Breast epithelium (tissue), 4 donors: Measurements from ENCODE around the gene ZNF687. TPM values are rescaled to one million over a fixed set of nuclear protein-coding genes. Genes with fewer than 3 reads are reported as not detected.

Source experiments
- DNase-seq, 2 donors: peaks; one replicate each; pipeline ENCODE4 v3.0.0-alpha.2; 2019; ENCODE audit warnings: low spot score in 2 of 2
- H3K27ac ChIP-seq, 2 donors: fragments of 200-600 bp; sonication (generic) in 1 of 2; one replicate each; pipeline ENCODE4 v1.5.1; 2016 to 2019; ENCODE audit warnings: mild to moderate bottlenecking in 1 of 2
- H3K27me3 ChIP-seq, 2 donors: fragments of 200-600 bp; sonication (generic) in 1 of 2; one replicate each; pipeline versions ENCODE4 v1.5.1 to v1.6.0; 2017 to 2019; ENCODE audit warnings: control low read depth in 1 of 2, mild to moderate bottlenecking in 1 of 2
- H3K36me3 ChIP-seq: fragments of 200-600 bp; one replicate; pipeline ENCODE4 v1.5.1; 2019
- H3K4me1 ChIP-seq, 2 donors: fragments of 200-600 bp; sonication (generic); one replicate each; pipeline ENCODE4 v1.5.1; 2016 to 2019; ENCODE audit warnings: control low read depth in 1 of 2
- H3K4me3 ChIP-seq, 3 donors: fragments of 200-600 bp; sonication (generic); 1 replicate in 2 of 3; 2 replicates in 1 of 3; pipeline ENCODE4 v1.5.1; 2016 to 2019; ENCODE audit warnings: mild to moderate bottlenecking in 3 of 3, moderate library complexity in 2 of 3
- H3K9me3 ChIP-seq, 2 donors: fragments of 200-600 bp; sonication (generic) in 1 of 2; one replicate each; pipeline ENCODE4 v1.5.1; 2016 to 2019; ENCODE audit warnings: control low read depth in 1 of 2
- CTCF ChIP-seq, 3 donors: fragments of 450-650 bp; IDR thresholded peaks; one replicate each; pipeline ENCODE4 v1.5.1; 2016 to 2017; ENCODE audit warnings: antibody characterized with exemption in 3 of 3, mild to moderate bottlenecking in 3 of 3, moderate library complexity in 3 of 3
- POLR2A ChIP-seq: fragments of 450-650 bp; IDR thresholded peaks from one replicate; pipeline ENCODE4 v1.6.1; 2016; ENCODE audit warnings: antibody characterized with exemption, mild to moderate bottlenecking, moderate library complexity
- POLR2AphosphoS5 ChIP-seq, 3 donors: sonication (generic); formaldehyde crosslinking; IDR thresholded peaks; one replicate each; pipeline ENCODE4 v1.6.1; 2017; ENCODE audit warnings: antibody characterized with exemption in 3 of 3
- intact Hi-C: fragments of 100-400 bp; cut with DNase I; formaldehyde crosslinking; loops from one replicate; pipeline ENCODE4 v1.15.1; 2023; ENCODE audit warnings: low total_unique reads
- total RNA-seq, 3 donors: library from RNA; depleted of rRNA; stranded (reverse); fragments of >200 nt; gene quantifications; one replicate each; pipeline ENCODE4 v1.1.0, GENCODE V29; 2016

Gene ZNF687
- total RNA-seq, 3 donors from 2014 or later = 20.6 to 31.6 (median 25.9) TPM

- peak overlapping the region in 1 of 2 donors; percentile 98 for H3K27ac ChIP-seq
- H3K27me3 ChIP-seq = no peaks in the 10 kb centered on the region
- H3K4me3 ChIP-seq = peak overlapping the region; percentile 90 to 99 (median 92)
- no peaks in the 10 kb centered on the region for H3K9me3 ChIP-seq
- peaks cover 4 to 7% of the 10 kb centered on the region in 2 donors for H3K4me1 ChIP-seq
- intact Hi-C loops = loop anchor here (1.0 kb wide), 1 partner anchor 27 kb away; no protein-coding TSS in a partner anchor
- H3K36me3 ChIP-seq = no peaks in the 10 kb centered on the region
- no peak for DNase-seq
- no peak for TF ChIP-seq CTCF (IDR thresholded peaks at IDR 0.05)
- TF ChIP-seq POLR2AphosphoS5 (IDR thresholded peaks at IDR 0.05) = no peak
- no peak for TF ChIP-seq POLR2A
These were observed 26.7 kb upstream of the ZNF687 start for GRCh38 chr1:151255381-151255780.

- intact Hi-C loops = no loop called here
- H3K27ac ChIP-seq = no peak overlapping the region
- TF ChIP-seq POLR2AphosphoS5 (IDR thresholded peaks at IDR 0.05) = no peak
- TF ChIP-seq CTCF (IDR thresholded peaks at IDR 0.05) = no peak
- no peak for TF ChIP-seq POLR2A
- DNase-seq = no peak
- no peaks in the 10 kb centered on the region for H3K9me3 ChIP-seq
- no peak overlapping the region for H3K4me3 ChIP-seq
- peaks cover 4 to 7% of the 10 kb centered on the region in 2 donors for H3K4me1 ChIP-seq
- no peaks in the 10 kb centered on the region for H3K36me3 ChIP-seq
- H3K27me3 ChIP-seq = no peaks in the 10 kb centered on the region
These were observed 22.7 kb upstream of the ZNF687 start for GRCh38 chr1:151259351-151259750.

GRCh38 chr1:151265446-151266236 lies 16.5 kb upstream of the ZNF687 start:
- no peak for DNase-seq
- H3K27ac ChIP-seq = no peak overlapping the region
- H3K4me3 ChIP-seq = no peak overlapping the region
- H3K4me1 ChIP-seq = no peaks in the 10 kb centered on the region
- TF ChIP-seq POLR2A (no peak), POLR2AphosphoS5 (IDR thresholded peaks at IDR 0.05) (no peak)
- intact Hi-C loops = no loop called here
- no peaks in the 10 kb centered on the region for H3K9me3 ChIP-seq
- no peaks in the 10 kb centered on the region for H3K27me3 ChIP-seq
- peaks cover 7% of the 10 kb centered on the region for H3K36me3 ChIP-seq

- intact Hi-C loops = no loop called here
- DNase-seq = no peak
- Histone ChIP-seq H3K9me3 (no peaks in the 10 kb centered on the region), H3K27ac (no peak overlapping the region), H3K4me3 (no peak overlapping the region), H3K27me3 (no peaks in the 10 kb centered on the region), H3K36me3 (peaks cover 7% of the 10 kb centered on the region), H3K4me1 (no peaks in the 10 kb centered on the region)
- TF ChIP-seq CTCF (IDR thresholded peaks at IDR 0.05) = no peak
- no peak for TF ChIP-seq POLR2A
- no peak for TF ChIP-seq POLR2AphosphoS5 (IDR thresholded peaks at IDR 0.05)
These were observed 15.8 kb upstream of the ZNF687 start for GRCh38 chr1:151266315-151266714.

- DNase-seq = no peak
- Histone ChIP-seq H3K9me3 (no peaks in the 10 kb centered on the region), H3K4me1 (no peaks in the 10 kb centered on the region), H3K27ac (no peak overlapping the region), H3K27me3 (no peaks in the 10 kb centered on the region), H3K36me3 (peaks cover 7% of the 10 kb centered on the region), H3K4me3 (no peak overlapping the region)
- intact Hi-C loops = no loop called here
- TF ChIP-seq POLR2A (no peak), CTCF (IDR thresholded peaks at IDR 0.05) (no peak), POLR2AphosphoS5 (IDR thresholded peaks at IDR 0.05) (no peak)
These were observed 15.3 kb upstream of the ZNF687 start for GRCh38 chr1:151266821-151267220.
